ENCODE measurements around the gene CHN2.

The CHN2 gene

DNA sequence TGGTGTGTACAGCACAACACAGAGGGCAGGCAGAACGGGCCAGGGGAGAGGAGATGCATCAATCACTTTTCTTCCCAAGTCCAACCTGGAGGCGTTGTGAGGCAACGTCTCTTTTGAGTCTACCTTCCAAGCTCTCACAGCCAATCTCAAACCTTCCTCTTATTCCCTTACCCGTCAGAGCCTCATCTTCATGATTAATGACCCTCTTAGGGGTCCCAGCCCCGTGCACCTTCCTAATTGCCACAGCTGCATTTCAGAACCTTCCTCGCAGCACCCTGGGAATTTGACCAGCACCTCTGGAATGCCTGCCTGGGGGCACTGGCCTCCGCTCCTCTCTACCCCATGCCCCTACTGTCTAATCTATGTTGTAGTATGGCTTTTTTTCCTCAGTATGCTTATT is 199.7 kb downstream of the CHN2 start:
- no peak for DNase-seq (ENCODE audit: low read depth in 2 of 2)

DNA sequence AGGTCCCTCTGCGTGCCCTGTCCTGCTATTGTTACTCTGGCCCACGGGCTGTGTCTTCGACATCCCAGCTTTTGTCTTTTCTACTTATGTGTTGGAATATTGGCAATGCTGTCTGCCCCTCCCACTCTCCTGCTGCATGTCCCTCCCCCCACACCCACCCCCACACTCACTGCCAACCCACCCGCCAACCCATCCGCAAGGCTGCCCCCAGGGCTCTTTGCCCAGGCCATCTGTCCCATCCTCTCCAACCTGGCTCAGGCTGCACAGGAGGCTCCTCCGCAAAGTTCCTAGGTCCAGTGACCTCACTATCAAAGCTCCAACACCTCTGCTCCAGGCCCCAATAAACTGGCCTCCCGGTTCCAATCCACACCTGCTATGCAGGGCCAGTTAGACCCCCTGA is 202.0 kb downstream of the CHN2 start:
- DNase-seq (ENCODE audit: low read depth in 2 of 2) = no peak

DNA sequence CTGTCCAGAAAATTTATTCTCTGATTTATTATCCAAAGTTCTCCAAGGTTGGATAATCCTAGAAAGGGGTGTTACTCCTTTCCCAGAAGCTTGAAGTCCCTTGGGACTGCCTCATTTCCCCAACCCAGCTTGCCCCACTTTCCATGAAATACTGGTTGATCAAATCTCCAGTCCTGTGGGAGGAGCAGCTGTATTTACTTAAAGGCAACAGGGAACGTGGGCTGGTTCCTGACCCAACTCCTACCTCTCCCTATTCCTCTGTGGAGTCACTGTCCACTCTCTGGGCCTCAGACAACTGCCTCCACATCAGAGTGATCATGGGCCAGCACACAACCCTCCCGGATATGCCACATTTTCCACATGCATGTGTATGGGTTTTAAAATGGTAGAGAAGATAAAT is 202.8 kb downstream of the CHN2 start:
- DNase-seq (ENCODE audit: low read depth in 2 of 2) = no peak

DNA sequence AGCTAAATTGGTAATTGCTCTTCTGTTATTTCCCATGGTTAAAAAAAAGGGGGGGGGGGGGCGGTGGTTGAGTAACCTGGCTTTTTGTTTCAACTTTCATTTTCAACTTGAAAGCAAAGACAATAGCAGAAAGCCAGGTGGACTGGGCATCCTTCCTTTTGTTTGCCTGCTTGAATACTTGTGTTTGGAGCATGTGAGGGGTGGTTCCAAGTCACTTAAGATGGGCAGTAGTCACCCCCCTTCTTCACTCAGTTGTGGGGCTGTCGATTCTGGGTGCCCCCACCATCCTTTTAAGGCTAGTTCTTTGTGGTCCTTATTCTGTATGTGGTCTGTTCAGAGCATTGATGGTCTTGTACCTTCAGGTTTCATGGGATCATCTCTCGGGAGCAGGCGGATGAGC is 203.4 kb downstream of the CHN2 start:
- no peak for DNase-seq (ENCODE audit: low read depth in 2 of 2)

DNA sequence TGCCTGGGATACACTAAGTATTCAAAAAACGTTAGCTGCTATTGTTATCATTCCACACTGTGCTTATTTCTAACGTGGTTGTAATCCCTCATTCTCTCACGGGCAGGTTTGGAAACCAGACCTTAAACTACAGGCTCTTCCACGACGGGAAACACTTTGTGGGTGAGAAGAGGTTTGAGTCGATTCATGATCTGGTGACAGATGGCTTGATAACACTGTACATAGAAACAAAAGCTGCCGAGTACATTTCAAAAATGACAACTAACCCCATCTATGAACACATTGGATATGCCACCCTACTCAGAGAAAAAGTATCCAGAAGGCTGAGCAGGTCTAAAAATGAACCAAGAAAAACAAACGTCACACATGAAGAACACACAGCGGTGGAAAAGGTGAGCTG is 205.9 kb downstream of the CHN2 start:
- DNase-seq (ENCODE audit: low read depth in 2 of 2) = no peak

DNA sequence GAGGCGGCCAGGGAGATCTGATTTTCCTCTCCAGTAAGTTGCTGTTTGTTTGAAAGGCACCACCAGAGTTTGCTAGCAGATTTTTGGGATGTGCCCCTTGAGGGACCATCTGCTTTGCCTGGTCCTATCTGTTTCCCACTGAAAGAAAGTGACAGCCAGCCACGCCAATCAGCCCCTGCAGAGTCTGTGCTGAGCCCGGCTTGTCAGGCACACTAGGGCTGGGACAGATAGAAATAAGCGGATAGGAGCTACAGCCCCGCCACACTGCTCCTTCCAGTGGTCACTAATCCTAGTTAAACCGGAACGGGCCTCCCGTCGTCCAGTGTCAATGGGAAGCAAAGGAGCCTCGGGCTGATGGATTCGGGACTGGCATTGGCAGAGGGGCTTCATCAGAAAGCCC is 207.2 kb downstream of the CHN2 start:
- no peak for DNase-seq (ENCODE audit: low read depth in 2 of 2)

DNA sequence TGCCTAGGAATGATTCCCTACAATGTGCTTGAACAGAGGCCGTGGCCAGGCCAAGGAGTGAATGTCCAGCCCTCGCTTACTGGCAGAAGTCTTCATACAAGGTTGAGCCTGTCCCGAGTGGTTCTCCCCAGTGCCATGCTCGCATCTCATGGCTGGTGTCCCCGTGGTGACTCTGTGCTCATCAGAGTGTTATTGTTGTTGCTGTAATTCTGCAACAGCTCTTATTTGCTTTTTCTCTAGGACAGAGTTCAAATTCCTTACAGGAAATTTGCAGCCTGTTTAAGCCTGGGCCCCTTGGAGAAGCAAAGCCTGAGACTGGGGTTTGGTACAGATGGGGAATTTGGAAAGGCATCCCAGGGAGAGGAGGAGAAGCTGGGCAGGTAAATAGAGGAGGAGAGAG is 211.3 kb downstream of the CHN2 start:
- DNase-seq (ENCODE audit: low read depth in 2 of 2) = no peak

DNA sequence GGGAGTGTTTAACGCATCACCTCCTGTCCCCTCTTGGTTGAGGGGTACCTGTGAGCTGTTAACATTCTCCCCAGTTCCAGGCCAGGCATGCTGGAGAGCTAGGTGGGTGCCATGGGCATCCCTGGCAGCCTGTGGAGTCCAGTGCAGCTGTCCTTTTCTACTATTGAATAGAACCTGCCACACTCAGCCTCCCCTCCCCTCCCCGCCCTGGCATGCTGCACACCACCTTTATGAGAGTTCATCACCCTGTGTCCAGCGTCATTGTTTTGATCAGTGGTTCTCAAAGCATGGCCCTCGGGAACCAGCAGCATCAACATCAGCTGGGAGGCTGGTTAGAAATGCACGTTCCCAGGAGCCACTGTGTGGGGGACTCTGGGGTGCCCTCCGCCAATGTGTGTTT is 211.8 kb downstream of the CHN2 start:
- DNase-seq (ENCODE audit: low read depth in 2 of 2) = no peak

DNA sequence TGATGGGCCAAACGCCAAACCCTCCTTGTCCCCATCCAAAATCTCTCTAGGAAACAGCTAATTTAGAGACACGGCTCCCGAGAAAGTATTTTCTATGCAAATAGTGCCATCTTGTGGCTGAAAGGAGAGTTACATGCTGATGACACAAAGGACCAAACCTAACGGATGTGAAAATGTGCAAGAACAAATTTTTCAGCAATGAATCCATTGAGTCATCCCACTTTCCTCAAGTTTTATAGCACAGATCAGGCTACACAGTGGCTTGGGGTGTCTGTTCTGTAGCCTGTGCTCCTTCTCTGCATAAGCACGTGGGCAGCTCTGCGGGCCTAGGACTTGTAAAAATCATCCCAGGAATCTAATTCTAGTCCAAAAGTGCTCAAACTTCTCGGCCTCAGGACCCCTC is 214.3 kb downstream of the CHN2 start:
- peak in 1 of 2 donors; percentile 25 for DNase-seq (ENCODE audit: low read depth in 2 of 2)

DNA sequence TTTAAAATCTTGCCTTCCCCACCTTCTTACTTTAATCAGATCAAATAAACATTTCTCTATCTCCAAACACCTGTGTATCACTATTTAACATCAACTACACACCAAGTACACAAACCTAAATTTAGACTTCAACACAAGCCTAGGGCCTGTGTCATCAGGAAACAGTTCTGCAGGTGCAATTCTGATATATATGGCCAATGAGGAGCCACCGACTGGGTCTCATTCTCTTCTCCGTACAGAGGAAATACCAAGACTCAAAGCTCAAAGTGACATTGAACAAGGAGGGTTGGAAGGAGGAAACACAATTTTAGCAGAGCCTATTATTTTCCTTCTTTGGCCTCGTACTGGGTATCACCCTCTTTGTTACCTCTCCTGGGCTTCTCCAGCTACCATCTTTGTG is 216.4 kb downstream of the CHN2 start:
- no peak for DNase-seq (ENCODE audit: low read depth in 2 of 2)

DNA sequence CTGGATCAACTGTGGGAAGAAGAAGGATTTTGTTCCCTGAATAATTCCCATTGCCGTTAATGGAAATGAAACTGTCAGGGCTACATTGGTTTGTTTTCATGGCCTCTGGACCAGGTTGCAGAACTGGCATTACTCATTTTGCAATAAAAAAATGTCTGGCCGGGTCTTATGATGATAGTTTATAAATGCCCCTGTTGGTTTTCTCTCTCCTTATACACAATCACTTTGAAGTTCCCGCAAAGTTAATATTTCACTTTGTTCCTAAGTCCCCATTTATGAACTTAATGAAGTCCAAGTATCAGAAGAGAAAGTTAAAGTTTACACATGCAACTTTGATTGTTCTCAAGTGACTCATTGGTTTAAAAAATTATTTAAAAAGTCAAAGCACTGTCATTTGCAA is 218.3 kb downstream of the CHN2 start:
- DNase-seq (ENCODE audit: low read depth in 2 of 2) = no peak

DNA sequence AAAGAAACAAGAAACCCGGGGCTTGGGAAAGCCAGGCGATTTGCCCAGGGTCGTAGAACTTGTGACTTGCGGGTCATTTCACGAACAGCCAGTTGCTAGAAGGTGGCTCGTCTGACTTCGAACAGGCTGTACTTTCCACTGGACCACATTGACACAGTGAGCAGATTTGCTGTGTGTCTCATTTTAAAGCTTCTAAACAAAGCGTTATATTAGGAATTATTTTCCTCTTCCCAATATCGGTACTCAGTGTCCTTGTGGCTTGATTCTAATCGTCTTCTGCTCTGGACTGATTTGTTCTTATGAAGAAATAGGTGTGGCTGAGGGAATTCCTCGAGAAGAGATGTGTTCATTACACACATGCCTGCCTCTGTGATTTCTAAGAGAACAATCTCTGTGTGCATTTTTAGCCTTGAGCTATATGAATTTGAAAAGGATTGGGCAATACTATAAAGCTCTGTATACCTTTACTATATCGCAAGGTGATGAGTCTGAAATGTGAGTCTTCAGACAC is 219.1 kb downstream of the CHN2 start:
- DNase-seq (ENCODE audit: low read depth in 2 of 2) = no peak

DNA sequence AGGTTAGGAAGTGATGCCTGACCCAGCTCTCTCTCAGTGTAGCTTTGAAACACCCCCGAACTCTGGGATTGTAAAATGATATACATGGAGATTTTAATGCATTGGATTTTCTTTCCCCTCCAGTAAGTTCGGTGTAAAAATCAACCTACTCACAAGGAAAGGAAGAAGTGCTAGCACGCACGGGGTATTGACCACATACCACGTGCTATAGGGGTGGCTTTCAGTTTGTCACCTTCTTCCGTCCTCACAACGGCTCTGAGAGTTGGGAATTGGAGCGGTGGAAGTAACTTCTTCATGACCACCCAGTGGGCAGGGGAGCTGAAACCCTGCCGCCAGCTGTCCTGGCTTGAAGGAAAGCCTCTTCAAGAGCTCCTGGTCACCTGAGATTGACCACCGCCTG is 219.6 kb downstream of the CHN2 start:
- no peak for DNase-seq (ENCODE audit: low read depth in 2 of 2)

DNA sequence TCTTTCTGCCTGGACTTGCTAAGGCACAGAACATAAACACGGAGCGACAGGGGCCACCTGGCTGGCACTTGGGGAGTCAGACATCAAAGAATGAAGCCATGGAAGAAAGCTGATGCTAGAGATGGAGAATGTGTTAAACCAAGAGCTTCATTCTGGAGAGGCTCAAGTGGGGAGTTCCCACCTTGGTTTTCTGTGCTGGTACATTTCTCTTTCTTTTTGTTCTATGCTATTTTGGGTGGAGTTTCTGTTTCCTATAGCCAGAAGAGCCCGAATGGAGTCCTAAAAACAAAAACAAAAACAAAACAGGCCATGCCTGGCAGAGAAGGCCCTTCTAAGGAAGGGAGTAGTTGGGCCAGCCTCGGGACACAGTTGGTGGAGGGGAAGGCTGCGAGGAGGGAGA is 220.6 kb downstream of the CHN2 start:
- no peak for DNase-seq (ENCODE audit: low read depth in 2 of 2)

DNA sequence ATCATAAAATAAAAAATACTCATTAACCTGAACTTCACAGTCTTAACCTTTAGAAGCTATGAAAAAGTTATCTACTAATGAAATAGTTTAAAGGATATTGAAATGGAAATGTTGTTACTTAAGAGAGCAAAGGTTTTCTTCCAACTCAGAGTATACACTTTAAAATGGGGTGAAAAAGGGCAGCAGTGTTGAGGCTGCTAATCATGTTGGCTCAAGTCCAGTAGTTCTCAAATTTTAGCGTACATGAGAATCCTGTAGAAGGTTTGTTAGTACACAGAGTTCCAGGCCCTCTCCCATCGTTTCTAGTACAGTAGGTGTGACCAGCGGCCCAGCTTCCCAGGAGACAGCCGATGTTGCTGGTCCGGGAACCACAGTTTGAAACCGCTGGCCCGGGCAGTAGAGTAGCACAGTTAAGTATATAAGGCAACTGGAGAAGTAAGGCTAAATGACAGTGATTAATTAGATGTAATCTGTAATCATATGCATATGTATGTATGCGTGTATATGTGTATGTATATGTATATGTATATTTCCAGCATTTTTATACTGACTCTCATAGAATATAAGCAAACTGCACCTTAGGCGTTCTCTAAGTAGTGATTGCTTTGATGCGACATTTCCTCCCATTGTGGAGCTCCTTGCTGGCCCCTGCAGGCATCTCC is 221.8 kb downstream of the CHN2 start:
- DNase-seq (ENCODE audit: low read depth in 2 of 2) = no peak

DNA sequence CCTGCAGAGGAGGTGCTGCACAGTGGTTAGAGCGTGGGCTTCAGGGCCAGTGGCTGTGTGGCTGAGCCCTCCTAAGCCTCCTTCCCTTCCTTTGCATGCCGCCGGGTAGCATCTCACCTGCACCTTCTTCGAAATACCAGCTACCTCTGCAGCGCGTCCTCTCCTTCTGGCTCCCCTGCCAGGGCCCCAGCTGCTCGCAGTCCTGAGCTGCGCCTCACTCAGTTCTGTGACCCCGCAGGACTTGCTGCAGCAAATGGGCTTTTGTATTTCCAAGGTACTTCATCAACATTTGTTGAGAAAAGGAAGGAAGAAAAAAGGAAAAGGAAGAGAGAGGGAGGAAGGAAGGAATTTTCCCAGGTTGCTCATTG is 222.3 kb downstream of the CHN2 start:
- no peak for DNase-seq (ENCODE audit: low read depth in 2 of 2)

DNA sequence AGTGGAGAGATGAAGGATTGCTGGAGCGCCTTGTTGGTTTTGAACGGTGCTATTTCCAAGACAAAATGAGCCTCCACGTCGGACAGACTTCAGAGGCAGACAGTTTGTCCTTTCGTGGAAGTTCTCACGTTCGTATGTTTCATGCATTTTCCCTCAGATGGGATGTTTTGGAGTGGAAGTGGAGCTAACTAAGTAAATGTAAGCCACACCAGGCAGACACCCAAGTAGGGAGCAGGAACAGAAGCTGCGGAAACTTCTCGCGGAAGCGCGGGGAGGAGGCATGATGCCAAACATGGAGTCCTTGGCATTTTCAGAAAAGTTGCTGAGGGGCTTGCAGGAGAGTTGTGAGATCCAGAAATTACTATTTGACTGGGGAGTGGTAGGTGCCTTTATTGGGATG is 223.5 kb downstream of the CHN2 start:
- DNase-seq (ENCODE audit: low read depth in 2 of 2) = no peak

DNA sequence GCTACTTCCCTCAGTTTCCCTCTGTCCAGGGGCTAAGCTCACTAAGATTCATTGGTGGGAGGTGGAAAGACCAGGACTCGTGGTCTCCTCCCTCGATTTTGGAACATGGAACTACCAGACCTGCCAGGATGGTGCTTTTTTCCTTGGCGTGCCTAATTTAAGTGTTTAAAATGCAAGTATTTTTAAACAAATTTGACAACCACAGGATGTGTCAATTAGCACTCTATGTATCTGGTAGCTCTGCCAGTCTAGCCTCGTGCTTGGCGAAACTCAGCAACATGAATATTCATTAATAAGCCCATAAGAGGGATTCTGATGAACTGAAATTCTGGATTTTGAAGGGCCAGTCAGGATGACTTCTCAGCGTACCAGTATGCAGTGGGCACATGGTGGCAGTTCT is 224.1 kb downstream of the CHN2 start:
- no peak for DNase-seq (ENCODE audit: low read depth in 2 of 2)

DNA sequence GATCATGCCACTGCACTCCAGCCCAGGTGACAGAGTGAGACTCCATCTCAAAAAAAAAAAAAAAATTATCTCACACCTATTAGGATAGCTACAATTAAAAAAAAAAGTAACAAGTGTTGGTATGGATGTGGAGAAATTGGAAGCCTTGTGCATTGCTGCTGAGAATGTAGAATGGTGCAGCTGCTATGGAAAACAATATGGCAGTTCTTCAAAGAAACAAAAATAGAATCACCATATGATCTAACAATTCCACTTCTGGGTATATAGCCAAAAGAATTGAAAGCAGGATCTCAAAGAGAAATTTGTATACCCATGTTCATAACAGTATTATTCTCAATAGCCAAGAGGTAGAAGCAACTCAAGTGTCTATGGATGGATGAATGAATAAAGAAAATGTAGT is 225.4 kb downstream of the CHN2 start:
- no peak for DNase-seq (ENCODE audit: low read depth in 2 of 2)

DNA sequence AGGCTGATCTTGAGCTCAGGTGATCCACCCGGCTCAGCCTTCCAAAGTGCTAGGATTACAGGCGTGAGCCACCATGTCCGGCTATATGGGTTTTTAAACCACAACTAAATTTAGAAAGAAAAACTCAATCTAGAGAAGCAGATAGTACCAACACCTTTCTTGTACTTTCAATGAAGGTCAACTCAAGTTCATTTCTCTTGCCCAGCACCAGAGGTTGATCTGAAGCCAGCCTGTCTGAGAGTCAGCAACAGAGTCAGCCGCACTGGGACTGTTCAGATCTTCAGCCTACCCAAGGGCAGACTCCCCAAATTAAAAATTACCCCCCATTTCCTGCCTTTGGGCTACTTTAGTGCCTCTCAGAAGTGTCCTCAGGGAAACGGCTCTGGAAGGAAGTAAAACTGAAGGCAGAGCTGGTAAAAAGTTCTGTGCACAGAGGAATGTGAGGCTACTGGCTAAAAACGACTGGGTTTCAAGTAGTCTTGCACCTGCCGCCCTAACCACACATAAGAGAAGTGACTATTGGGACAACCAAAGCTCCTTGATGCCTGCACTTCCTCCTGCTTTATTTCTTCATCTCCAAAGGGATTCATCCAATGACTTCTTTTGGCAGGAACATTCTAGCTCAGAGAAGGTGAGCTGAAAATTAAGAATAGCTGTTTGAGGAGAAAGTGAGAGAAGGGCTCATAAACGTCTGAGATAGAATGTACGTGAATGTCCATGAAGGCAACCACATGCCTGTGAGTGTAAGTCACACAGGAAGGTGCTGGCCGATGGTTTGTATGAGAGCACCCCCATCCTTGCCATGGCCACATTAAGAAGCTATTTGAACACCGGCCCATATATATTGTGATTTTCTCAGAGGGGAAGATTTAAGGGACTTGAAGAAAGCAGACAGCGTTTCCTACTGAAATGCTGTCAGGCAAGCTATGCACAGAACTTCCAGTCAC is 226.7 kb downstream of the CHN2 start:
- DNase-seq (ENCODE audit: low read depth in 2 of 2) = no peak

DNA sequence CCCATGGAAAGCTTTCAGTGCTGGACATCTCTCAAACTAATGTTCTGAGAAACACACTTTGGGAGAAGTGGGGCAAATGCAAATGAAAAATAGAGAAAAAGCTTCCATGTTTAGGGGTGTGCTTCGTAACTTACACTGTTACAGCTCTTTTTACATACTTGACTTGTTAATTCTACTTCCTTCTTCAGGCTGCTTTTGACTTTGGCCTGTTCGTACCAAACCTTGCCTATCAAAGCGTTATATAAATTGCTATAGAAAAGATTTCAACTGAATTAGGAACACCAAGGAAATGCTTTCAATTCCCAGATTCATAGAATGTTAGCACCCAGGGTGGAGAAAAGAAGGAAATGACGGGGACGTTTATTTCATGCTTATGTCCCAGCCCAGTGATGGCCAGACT is 228.3 kb downstream of the CHN2 start:
- no peak for DNase-seq (ENCODE audit: low read depth in 2 of 2)

DNA sequence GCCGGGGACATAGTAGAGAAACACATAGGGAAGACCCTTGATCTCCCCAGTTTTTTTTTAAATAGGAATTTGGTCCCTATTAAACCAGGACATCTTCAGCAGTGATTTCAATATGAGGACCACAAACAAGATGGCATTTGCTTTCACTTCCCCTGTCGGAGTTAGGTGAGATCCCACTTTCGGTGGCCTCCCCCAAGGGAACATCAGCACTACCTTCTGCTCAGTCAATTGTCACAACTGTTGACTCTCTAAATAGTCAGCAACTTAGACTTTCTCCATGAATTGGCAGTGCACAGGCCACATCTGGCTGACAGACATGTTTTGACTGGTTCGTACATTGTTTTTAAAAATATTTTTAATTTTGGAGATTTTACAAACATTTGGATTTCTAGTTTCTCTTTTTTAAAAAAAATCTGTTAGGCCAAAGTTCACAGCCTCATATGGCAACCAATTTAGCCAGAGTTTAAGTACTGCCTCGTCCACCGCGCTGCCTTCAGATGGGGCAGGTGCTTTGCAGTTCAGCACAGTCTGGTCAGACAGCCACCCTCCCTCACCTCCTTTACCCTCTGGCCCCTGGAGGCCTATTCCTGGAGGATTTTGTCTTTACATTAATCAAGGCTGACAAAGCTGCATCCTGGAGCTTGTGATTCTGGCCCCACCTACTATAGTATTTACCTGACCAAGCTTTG is 229.9 kb downstream of the CHN2 start:
- DNase-seq (ENCODE audit: low read depth in 2 of 2) = no peak

DNA sequence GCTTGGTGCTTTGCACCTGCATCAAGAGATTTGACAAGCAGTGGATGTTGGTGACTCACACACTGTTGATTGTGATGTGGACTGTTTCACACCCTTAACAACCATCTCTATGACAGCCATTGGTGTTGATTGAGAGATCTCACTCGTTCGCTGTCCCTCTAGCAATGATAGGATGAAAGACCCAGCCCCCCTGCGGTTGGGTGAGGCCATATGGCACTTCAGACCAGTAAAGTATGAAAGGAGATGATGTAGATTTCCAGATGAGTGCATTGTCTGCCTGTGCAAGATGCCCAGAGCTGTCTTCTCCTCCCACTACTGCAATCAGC is 230.4 kb downstream of the CHN2 start:
- DNase-seq (ENCODE audit: low read depth in 2 of 2) = no peak
